GM12892 (cell line): ENCODE data around the gene DRP2.

ENCODE experiments used
- POLR2A ChIP-seq: IDR thresholded peaks from 2 replicates; pipeline ENCODE4 v1.6.1; 2011; ENCODE audit warnings: low read depth, low read length, control low read depth
- POLR2AphosphoS5 ChIP-seq: IDR thresholded peaks from 2 replicates; pipeline ENCODE4 v1.6.1; 2011; ENCODE audit warnings: low read depth, low read length, control low read depth
- TAF1 ChIP-seq: IDR thresholded peaks from 2 replicates; pipeline ENCODE4 v1.6.1; 2011; ENCODE audit warnings: low read depth, mild to moderate bottlenecking, control low read depth, low read length, borderline replicate concordance

GRCh38 chrX:101229170-101229569, 9.6 kb downstream of the DRP2 start:
- TF ChIP-seq POLR2A (no peak), POLR2AphosphoS5 (no peak), TAF1 (no peak)
